ENCODE results near the gene PTPRG. TPM values are rescaled to one million over a fixed set of nuclear protein-coding genes. Genes with fewer than 3 reads are reported as not detected.
A peak's percentile ranks its signal among the peaks of the same experiment; 100 is the strongest.

The PTPRG gene
- total RNA-seq, 3 donors from 2014 or later (not counting 1 experiment from before 2014, with no cell fraction given): 1.0 to 2.9 (median 2.5) TPM

GRCh38 chr3:62015111-62015510, 453.7 kb downstream of the PTPRG start:
- no peak for DNase-seq
- H3K4me3 Mint-ChIP-seq: no peak overlapping the region
- no peak overlapping the region for H3K27ac Mint-ChIP-seq
- no peaks in the 10 kb centered on the region for H3K4me1 Mint-ChIP-seq
- TF ChIP-seq CTCF (IDR thresholded peaks at IDR 0.05): no peak
- Histone ChIP-seq H3K36me3 (ENCODE audit: control insufficient read depth, insufficient read depth, low read length) (no peaks in the 10 kb centered on the region), H3K27me3 (ENCODE audit: control insufficient read depth, insufficient read depth, low read length) (no peaks in the 10 kb centered on the region), H3K4me3 (ENCODE audit: low read length) (no peak overlapping the region), H3K4me1 (ENCODE audit: control insufficient read depth, insufficient read depth, low read length) (no peaks in the 10 kb centered on the region), H3K9me3 (ENCODE audit: control insufficient read depth, insufficient read depth, low read length) (no peaks in the 10 kb centered on the region), H3K27ac (ENCODE audit: low read length) (no peak overlapping the region)
- H3K36me3 Mint-ChIP-seq: no peaks in the 10 kb centered on the region
- peaks cover 5 to 9% of the 10 kb centered on the region in 2 donors for H3K9me3 Mint-ChIP-seq
- intact Hi-C loops (cut with micrococcal nuclease): no loop called here
- 90% methylated on average over 3 of the region's 3 CpGs for WGBS (ENCODE audit: insufficient coverage)
- no peak for ATAC-seq
- no peaks in the 10 kb centered on the region for H3K27me3 Mint-ChIP-seq (ENCODE audit: low read depth in 2 of 2)

- peaks cover 5 to 9% of the 10 kb centered on the region in 2 donors for H3K9me3 Mint-ChIP-seq
- no peak for TF ChIP-seq CTCF (IDR thresholded peaks at IDR 0.05)
- H3K4me1 ChIP-seq (ENCODE audit: control insufficient read depth, insufficient read depth, low read length): no peaks in the 10 kb centered on the region
- H3K4me3 Mint-ChIP-seq: no peak overlapping the region
- DNase-seq: no peak
- no peak for ATAC-seq
- no peak overlapping the region for H3K27ac ChIP-seq (ENCODE audit: low read length)
- intact Hi-C loops (cut with micrococcal nuclease): no loop called here
- WGBS (ENCODE audit: insufficient coverage): 60% methylated on average over 1 of the region's 1 CpG
- H3K9me3 ChIP-seq (ENCODE audit: control insufficient read depth, insufficient read depth, low read length): no peaks in the 10 kb centered on the region
- H3K27ac Mint-ChIP-seq: no peak overlapping the region
- no peaks in the 10 kb centered on the region for H3K27me3 ChIP-seq (ENCODE audit: control insufficient read depth, insufficient read depth, low read length)
- H3K36me3 ChIP-seq (ENCODE audit: control insufficient read depth, insufficient read depth, low read length): no peaks in the 10 kb centered on the region
- H3K36me3 Mint-ChIP-seq: no peaks in the 10 kb centered on the region
- no peaks in the 10 kb centered on the region for H3K27me3 Mint-ChIP-seq (ENCODE audit: low read depth in 2 of 2)
- no peaks in the 10 kb centered on the region for H3K4me1 Mint-ChIP-seq
- no peak overlapping the region for H3K4me3 ChIP-seq (ENCODE audit: low read length)
Observed at GRCh38 chr3:62019906-62020305, 458.5 kb downstream of the PTPRG start.

GRCh38 chr3:62020706-62021105, 459.3 kb downstream of the PTPRG start:
- DNase-seq (no peak), ATAC-seq (peak in 1 of 3 donors; percentile 17)
- Mint-ChIP-seq H3K9me3 (peaks cover 5 to 9% of the 10 kb centered on the region in 2 donors), H3K27me3 (ENCODE audit: low read depth in 2 of 2) (no peaks in the 10 kb centered on the region), H3K4me3 (no peak overlapping the region), H3K36me3 (no peaks in the 10 kb centered on the region), H3K27ac (no peak overlapping the region), H3K4me1 (no peaks in the 10 kb centered on the region)
- H3K4me3 ChIP-seq (ENCODE audit: low read length): no peak overlapping the region
- intact Hi-C loops (cut with micrococcal nuclease): no loop called here
- no peaks in the 10 kb centered on the region for H3K36me3 ChIP-seq (ENCODE audit: control insufficient read depth, insufficient read depth, low read length)
- no peak overlapping the region for H3K27ac ChIP-seq (ENCODE audit: low read length)
- no peak for TF ChIP-seq CTCF (IDR thresholded peaks at IDR 0.05)
- no peaks in the 10 kb centered on the region for H3K27me3 ChIP-seq (ENCODE audit: control insufficient read depth, insufficient read depth, low read length)
- no peaks in the 10 kb centered on the region for H3K9me3 ChIP-seq (ENCODE audit: control insufficient read depth, insufficient read depth, low read length)
- WGBS (ENCODE audit: insufficient coverage): 67% methylated on average over 2 of the region's 2 CpGs
- H3K4me1 ChIP-seq (ENCODE audit: control insufficient read depth, insufficient read depth, low read length): no peaks in the 10 kb centered on the region

- no peaks in the 10 kb centered on the region for H3K27me3 ChIP-seq (ENCODE audit: control insufficient read depth, insufficient read depth, low read length)
- H3K27ac ChIP-seq (ENCODE audit: low read length): no peak overlapping the region
- WGBS (ENCODE audit: insufficient coverage): 100% methylated on average over 2 of the region's 4 CpGs
- TF ChIP-seq CTCF (IDR thresholded peaks at IDR 0.05): no peak
- no peaks in the 10 kb centered on the region for H3K4me1 Mint-ChIP-seq
- no peaks in the 10 kb centered on the region for H3K36me3 Mint-ChIP-seq
- no peaks in the 10 kb centered on the region for H3K9me3 ChIP-seq (ENCODE audit: control insufficient read depth, insufficient read depth, low read length)
- H3K27me3 Mint-ChIP-seq (ENCODE audit: low read depth in 2 of 2): no peaks in the 10 kb centered on the region
- intact Hi-C loops (cut with micrococcal nuclease): no loop called here
- H3K9me3 Mint-ChIP-seq: peaks cover 3 to 5% of the 10 kb centered on the region in 2 donors
- no peak for ATAC-seq
- no peak overlapping the region for H3K27ac Mint-ChIP-seq
- H3K4me3 ChIP-seq (ENCODE audit: low read length): no peak overlapping the region
- no peak for DNase-seq
- no peak overlapping the region for H3K4me3 Mint-ChIP-seq
- H3K4me1 ChIP-seq (ENCODE audit: control insufficient read depth, insufficient read depth, low read length): no peaks in the 10 kb centered on the region
- H3K36me3 ChIP-seq (ENCODE audit: control insufficient read depth, insufficient read depth, low read length): no peaks in the 10 kb centered on the region
Observed at GRCh38 chr3:62022312-62022711, 460.9 kb downstream of the PTPRG start.

All from natural killer cell (primary cell).